IMR-90 (cell line): ENCODE data around the gene ADAMTS14. TPM values are rescaled to one million over a fixed set of nuclear protein-coding genes. Genes with fewer than 3 reads are reported as not detected.

Source experiments
- ATAC-seq: fragments of 200-7000 bp; cut with Tn5 transposase; 2 replicates; pipeline ENCODE4 v1.9.1; 2020; ENCODE audit warnings: low read depth, mild to moderate bottlenecking, moderate library complexity
- BruUV-seq: library from RNA; stranded (reverse); fragments of 400-500 nt; replicated peaks from 2 replicates; lab custom pipeline; 2021; lab: Mats Ljungman, UMichigan
- CTCF ChIA-PET: fragments of 300-600 bp; formaldehyde crosslinking; extraction: SDS; loops from one replicate; lab custom pipeline; 2021; ENCODE audit warnings: antibody characterized with exemption; lab: Yijun Ruan, JAX
- POLR2A ChIA-PET: fragments of 300-600 bp; sonication (Branson Sonifier 250); formaldehyde crosslinking; loops from one replicate; lab custom pipeline; 2022; ENCODE audit warnings: antibody characterized with exemption; ENCODE audit not compliant: unreplicated experiment; lab: Charles Lee
- DNase-seq: peaks from one replicate; pipeline ENCODE4 v3.0.0; 2013
- H2AFZ ChIP-seq: replicated peaks from 2 replicates; pipeline ENCODE3; 2013; ENCODE audit warnings: low read length, mild to moderate bottlenecking; ENCODE audit not compliant: poor library complexity
- H2AK5ac ChIP-seq: 2 replicates; pipeline ENCODE4 v1.6.1; 2013; ENCODE audit warnings: low read depth, low read length, inconsistent platforms
- H2AK9ac ChIP-seq: replicated peaks from 2 replicates; pipeline ENCODE3; 2013; ENCODE audit warnings: mild to moderate bottlenecking, low read depth, low read length, moderate library complexity; ENCODE audit not compliant: poor library complexity
- H2BK120ac ChIP-seq: 2 replicates; pipeline ENCODE4 v1.6.1; 2013; ENCODE audit warnings: low read depth, low read length, inconsistent platforms
- H2BK15ac ChIP-seq: 3 replicates; pipeline ENCODE4 v1.6.1; 2013; ENCODE audit warnings: low read depth, low read length, inconsistent platforms
- H2BK20ac ChIP-seq: 2 replicates; pipeline ENCODE4 v1.6.1; 2013; ENCODE audit warnings: low read depth, mild to moderate bottlenecking, inconsistent platforms, low read length, moderate library complexity
- H2BK5ac ChIP-seq: 2 replicates; pipeline ENCODE4 v1.6.1; 2013; ENCODE audit warnings: mild to moderate bottlenecking, low read depth, low read length, inconsistent platforms; ENCODE audit not compliant: poor library complexity, severe bottlenecking
- H3K14ac ChIP-seq: replicated peaks from 2 replicates; pipeline ENCODE4 v1.6.1; 2013; ENCODE audit warnings: low read depth, low read length, inconsistent platforms
- H3K18ac ChIP-seq: 2 replicates; pipeline ENCODE4 v1.6.1; 2013; ENCODE audit warnings: low read depth, low read length, control low read depth
- H3K23ac ChIP-seq: 2 replicates; pipeline ENCODE4 v1.6.1; 2013; ENCODE audit warnings: low read depth, low read length, inconsistent platforms
- H3K27ac ChIP-seq: 2 replicates; pipeline ENCODE4 v1.5.1; 2013; ENCODE audit warnings: mild to moderate bottlenecking, control low read depth, low read length; ENCODE audit not compliant: insufficient read depth
- H3K27me3 ChIP-seq: 2 replicates; pipeline ENCODE4 v1.6.1; 2013; ENCODE audit warnings: low read length; ENCODE audit not compliant: control insufficient read depth, insufficient read depth
- H3K36me3 ChIP-seq: 2 replicates; pipeline ENCODE4 v1.6.1; 2013; ENCODE audit warnings: low read length, mixed read lengths; ENCODE audit not compliant: control insufficient read depth, insufficient read depth
- H3K4ac ChIP-seq: 2 replicates; pipeline ENCODE4 v1.6.1; 2013; ENCODE audit warnings: low read depth, low read length, inconsistent platforms
- H3K4me1 ChIP-seq: 2 replicates; pipeline ENCODE4 v1.6.1; 2013; ENCODE audit warnings: low read length, mixed read lengths; ENCODE audit not compliant: control insufficient read depth, insufficient read depth
- H3K4me2 ChIP-seq: 2 replicates; pipeline ENCODE4 v1.6.1; 2013; ENCODE audit warnings: low read depth, mild to moderate bottlenecking, control low read depth, low read length, moderate library complexity
- H3K4me3 ChIP-seq: 2 replicates; pipeline ENCODE4 v1.5.1; 2013; ENCODE audit warnings: low read depth, mild to moderate bottlenecking, control low read depth, low read length, moderate library complexity; ENCODE audit not compliant: insufficient read depth
- H3K56ac ChIP-seq: 2 replicates; pipeline ENCODE4 v1.6.1; 2013; ENCODE audit warnings: low read length, inconsistent platforms; ENCODE audit not compliant: insufficient read depth; ENCODE audit errors: extremely low read depth
- H3K79me1 ChIP-seq, 2 experiments: 2 replicates each; pipeline ENCODE4 v1.6.1; 2013; ENCODE audit warnings: low read length in 2 of 2, inconsistent platforms in 1 of 2, low read depth in 1 of 2
- H3K9ac ChIP-seq: 2 replicates; pipeline ENCODE4 v1.6.1; 2013; ENCODE audit warnings: low read depth, low read length, control low read depth
- H3K9me1 ChIP-seq: 2 replicates; pipeline ENCODE4 v1.6.1; 2013; ENCODE audit warnings: low read length, inconsistent platforms; ENCODE audit not compliant: insufficient read depth
- H3K9me3 ChIP-seq: 2 replicates; pipeline ENCODE4 v1.6.1; 2013; ENCODE audit warnings: low read length; ENCODE audit not compliant: control insufficient read depth, insufficient read depth
- H4K20me1 ChIP-seq: 2 replicates; pipeline ENCODE4 v1.6.1; 2013; ENCODE audit warnings: low read length, inconsistent platforms; ENCODE audit not compliant: insufficient read depth
- H4K5ac ChIP-seq: 2 replicates; pipeline ENCODE4 v1.6.1; 2013; ENCODE audit warnings: mild to moderate bottlenecking, low read depth, low read length, control low read depth
- H4K8ac ChIP-seq, 2 experiments: 2 replicates each; pipeline ENCODE4 v1.6.1; 2013; ENCODE audit warnings: low read depth in 2 of 2, low read length in 2 of 2, control low read depth in 1 of 2, inconsistent platforms in 1 of 2
- H4K91ac ChIP-seq: 2 replicates; pipeline ENCODE4 v1.6.1; 2013; ENCODE audit warnings: low read depth, low read length, inconsistent platforms; ENCODE audit not compliant: insufficient read depth
- CEBPB ChIP-seq: IDR thresholded peaks from 2 replicates; pipeline ENCODE4 v1.6.1; 2012; ENCODE audit warnings: low read depth, low read length, improper control_type of control experiment
- POLR2A ChIP-seq: IDR thresholded peaks from 2 replicates; pipeline ENCODE4 v1.6.1; 2012; ENCODE audit warnings: mild to moderate bottlenecking, low read depth, low read length
- WGBS, 2 experiments: methylation state at CpG; one replicate each; pipeline versions ENCODE4 v1.1.5 to v1.1.7; 2013; ENCODE audit warnings: missing lambda C conversion rate in 2 of 2; ENCODE audit not compliant: insufficient read length in 1 of 2; ENCODE audit errors: extremely low coverage in 2 of 2; 5-methylcytosine and 5-hydroxymethylcytosine counted together
- dilution Hi-C: fragments of 300-500 bp; cut with HindIII; formaldehyde crosslinking; loops from one replicate; pipeline ENCODE4 v1.14.3; 2018; ENCODE audit warnings: low sequenced_read_pairs; ENCODE audit not compliant: unreplicated experiment
- in situ Hi-C: fragments of 300-500 bp; cut with MboI; formaldehyde crosslinking; loops from 3 replicates; pipeline ENCODE4 v1.14.3; 2019; ENCODE audit warnings: low sequenced_read_pairs, inconsistent platforms, mixed read lengths
- intact Hi-C: fragments of 100-400 bp; cut with micrococcal nuclease; formaldehyde crosslinking; loops from 2 replicates; pipeline ENCODE4 v1.10.0; 2022
- polyA plus RNA-seq, 3 experiments: library from polyadenylated mRNA; depleted of rRNA; stranded (reverse); fragments of >200 nt; gene quantifications; 2 replicates each; pipeline ENCODE4 v1.2.3, GENCODE V29; 2012; ENCODE audit warnings: low replicate concordance in 1 of 3
- total RNA-seq: library from RNA; depleted of rRNA; stranded (reverse); fragments of >200 nt; gene quantifications from 2 replicates; pipeline ENCODE4 v1.2.3, GENCODE V29; 2012

Gene ADAMTS14
- total and polyA plus RNA-seq, 2 of the 4 experiments (the other 2 are of a cell fraction), result under 0.01 to 0.31 TPM

- ChIA-PET POLR2A (no interaction called here), CTCF (interaction anchor here (1.0 kb wide), 1 partner anchor 10 kb away, joined by 3 read pairs; no protein-coding TSS in a partner anchor)
- Histone ChIP-seq H3K14ac (no peak overlapping the region), H4K20me1 (no peaks in the 10 kb centered on the region), H3K27me3 (peaks cover 8% of the 10 kb centered on the region), H4K5ac (no peak overlapping the region), H2BK120ac (no peak overlapping the region), H2AK9ac (no peak overlapping the region), H2BK20ac (no peak overlapping the region), H3K4me1 (peaks cover 5% of the 10 kb centered on the region; the same call in 1 of the 2 replicates), H3K56ac (no peak overlapping the region), H3K9ac (no peak overlapping the region), H2BK5ac (no peak overlapping the region), H3K4ac (no peak overlapping the region), H3K18ac (no peak overlapping the region), H3K23ac (no peak overlapping the region), H2AK5ac (no peak overlapping the region), H3K4me3 (no peak overlapping the region), H3K9me3 (peaks cover 2% of the 10 kb centered on the region), H4K91ac (no peak overlapping the region), H3K79me1 (no peaks in the 10 kb centered on the region), H2AFZ (no peak overlapping the region), H2BK15ac (no peak overlapping the region), H3K27ac (no peak overlapping the region), H4K8ac (no peak overlapping the region), H3K4me2 (no peak overlapping the region), H3K36me3 (no peaks in the 10 kb centered on the region), H3K9me1 (peaks cover 3% of the 10 kb centered on the region; the same call in 1 of the 2 replicates)
- intact Hi-C loops (no loop called here), dilution Hi-C loops (no loop called here), in situ Hi-C loops (no loop called here)
- no TSS peak for BruUV-seq
- no peak for TF ChIP-seq POLR2A
- no peak for TF ChIP-seq CEBPB
- ATAC-seq (no peak), DNase-seq (no peak)
- WGBS, 2 experiments, result 0% methylated on average over 1 of the region's 12 CpGs; no CpG with 5 or more reads in 1 of the 2 experiments
Observed at GRCh38 chr10:70740406-70741288, 68.3 kb downstream of the ADAMTS14 start.
